GM19193 (cell line): ENCODE data around the gene KPNA1.

Experiments
- POLR2A ChIP-seq: IDR thresholded peaks from 4 replicates; pipeline ENCODE4 v1.6.1; 2011; ENCODE audit not compliant: insufficient read depth, insufficient read length; ENCODE audit errors: extremely low read depth

The KPNA1 gene

DNA sequence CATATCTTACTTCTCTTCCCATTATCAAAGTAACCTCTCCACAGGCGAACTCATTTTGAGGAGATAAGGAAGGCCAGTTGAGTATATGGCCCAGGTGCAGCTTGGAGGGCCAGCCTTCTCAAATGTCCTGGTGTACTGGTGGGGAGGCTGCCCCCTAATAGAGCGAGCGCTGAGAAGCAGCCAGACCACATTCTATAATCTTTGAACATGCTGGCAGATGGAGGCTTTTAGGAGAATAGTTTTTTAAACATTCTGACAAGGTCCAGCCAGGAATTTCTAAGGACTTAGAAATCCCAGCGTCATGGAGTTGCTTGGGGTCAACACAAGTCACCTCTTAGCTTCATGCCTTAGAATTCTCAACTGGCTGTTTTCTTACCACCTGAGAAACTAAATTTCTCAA is 104.6 kb downstream of the KPNA1 start:
- TF ChIP-seq POLR2A = no peak

DNA sequence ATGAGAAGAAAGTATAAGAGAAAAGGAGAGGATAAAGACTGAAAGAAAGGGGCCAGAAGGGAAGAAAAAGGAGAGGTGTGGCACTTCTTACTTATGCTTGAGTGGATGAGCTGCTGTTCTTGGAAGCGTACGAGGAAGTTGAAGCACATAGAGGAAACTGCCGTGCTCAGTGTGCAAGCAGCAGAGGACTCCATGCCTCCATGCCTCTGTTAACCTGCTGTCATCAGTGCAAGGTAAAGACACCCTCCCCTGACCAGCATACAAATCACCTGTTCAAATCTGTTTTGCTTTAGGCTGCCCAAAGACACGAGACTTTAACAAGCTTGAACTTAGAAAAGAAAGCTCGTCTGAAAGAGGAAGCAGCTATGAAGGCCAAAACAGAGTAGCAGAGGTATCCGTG is 105.3 kb downstream of the KPNA1 start:
- no peak for TF ChIP-seq POLR2A

DNA sequence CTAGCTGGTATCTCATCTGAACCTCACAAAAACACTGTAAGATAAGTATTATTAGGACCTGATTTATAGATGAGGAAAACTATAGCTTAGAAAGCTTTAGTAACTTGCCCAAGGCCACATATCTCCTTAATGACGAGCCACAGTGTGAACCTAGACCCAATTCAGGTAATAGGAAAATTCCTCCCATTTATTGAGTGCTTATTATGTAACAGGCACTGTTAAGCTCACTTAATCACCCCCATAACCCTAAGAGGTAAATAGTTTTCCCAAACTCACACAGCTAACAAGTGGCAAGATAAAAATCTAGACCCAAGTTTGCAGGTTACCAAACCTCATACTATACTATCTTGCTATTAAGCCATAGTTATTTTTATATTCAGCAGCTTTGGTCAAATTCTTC is 106.8 kb downstream of the KPNA1 start:
- no peak for TF ChIP-seq POLR2A

DNA sequence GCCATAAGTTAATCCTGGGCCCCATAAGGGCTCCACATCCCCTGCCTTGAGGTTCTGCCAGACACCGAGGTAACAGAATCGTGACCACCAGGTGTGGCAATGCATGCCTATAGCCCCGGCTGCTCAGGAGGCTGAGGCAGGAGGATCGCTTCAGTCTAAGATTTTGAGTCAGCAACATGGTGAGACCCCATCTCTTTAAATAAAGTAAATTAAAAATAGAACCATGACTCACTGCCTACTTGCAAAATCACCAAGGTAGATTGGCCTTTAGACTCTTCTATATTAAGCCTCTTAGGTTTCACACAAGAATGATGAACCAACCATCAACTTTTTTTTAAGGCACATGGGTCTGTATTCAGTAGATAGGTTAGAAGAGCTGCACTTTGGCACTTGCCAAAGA is 108.5 kb downstream of the KPNA1 start:
- TF ChIP-seq POLR2A = no peak

DNA sequence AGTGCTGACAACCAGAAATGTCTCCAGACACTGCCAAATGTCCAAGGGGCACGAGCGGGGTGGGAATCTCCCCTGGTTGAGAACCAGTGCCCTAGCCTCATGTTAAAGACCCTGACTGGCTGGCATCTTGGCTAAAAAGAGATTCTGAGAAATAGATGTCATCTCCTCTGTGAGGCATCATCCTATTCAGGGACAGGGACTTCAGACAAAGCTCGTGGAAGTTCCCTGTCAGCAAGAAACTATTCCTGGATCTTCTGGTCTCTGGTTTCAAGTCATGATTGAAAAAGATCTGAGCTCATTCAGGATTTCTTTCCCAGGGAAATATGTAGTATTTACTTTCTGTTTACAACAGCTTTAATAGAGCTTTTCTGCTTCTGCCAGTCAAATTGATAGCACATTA is 109.7 kb downstream of the KPNA1 start:
- no peak for TF ChIP-seq POLR2A

DNA sequence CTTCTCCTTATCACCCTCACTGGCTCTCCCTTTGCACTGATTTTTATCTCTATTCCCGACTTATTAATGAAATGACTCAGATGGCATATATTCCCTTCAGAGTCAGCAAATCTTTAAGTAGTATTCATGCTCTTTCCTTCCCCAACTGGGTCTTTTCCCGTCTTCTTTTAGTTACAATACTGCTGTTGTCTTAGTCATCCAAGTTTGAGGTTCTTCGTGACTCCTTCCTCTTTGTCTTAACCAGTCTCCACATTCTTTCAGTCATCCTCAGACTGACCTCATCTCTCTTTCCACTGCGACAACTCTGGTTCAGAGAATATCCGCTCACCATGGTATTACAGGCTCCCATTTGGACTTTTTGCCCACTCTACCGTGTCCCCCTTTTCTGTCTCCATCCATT is 111.2 kb downstream of the KPNA1 start:
- TF ChIP-seq POLR2A = no peak

DNA sequence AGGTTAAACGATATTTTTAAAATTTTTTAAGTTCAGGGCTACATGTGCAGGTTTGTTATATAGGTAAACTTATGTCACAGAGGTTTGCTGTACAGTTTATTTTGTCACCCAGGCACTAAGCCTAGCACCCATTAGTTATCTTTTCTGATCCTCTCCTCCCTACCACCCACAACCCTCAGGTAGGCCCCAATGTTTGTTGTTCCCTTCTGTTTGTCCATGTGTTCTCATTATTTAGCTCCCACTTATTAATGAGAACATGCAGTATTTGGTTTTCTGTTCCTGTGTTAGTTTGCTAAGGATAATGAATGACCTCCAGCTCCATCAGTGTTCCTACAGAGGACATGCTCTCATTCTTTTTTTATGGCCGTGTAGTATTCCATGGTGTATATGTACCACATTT is 115.8 kb downstream of the KPNA1 start:
- no peak for TF ChIP-seq POLR2A

DNA sequence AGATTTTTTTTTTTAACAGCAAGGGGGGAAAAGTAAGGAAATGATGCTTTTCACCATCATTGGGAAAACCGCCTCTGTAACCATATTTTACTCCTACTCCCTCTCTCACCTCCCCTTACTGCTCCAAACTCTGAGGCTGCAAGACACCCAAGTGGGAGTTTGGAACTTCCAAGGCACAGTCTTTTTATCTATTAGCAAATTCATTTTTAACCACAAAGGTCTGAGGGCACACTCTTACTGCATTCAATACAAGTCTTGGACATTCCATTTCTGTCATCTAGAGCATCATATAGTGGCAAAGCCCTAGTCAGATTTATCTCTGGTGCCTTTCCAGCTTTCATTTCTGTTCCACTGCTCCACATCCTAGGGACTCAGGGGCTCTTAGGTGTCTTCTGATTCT is 117.5 kb downstream of the KPNA1 start:
- no peak for TF ChIP-seq POLR2A

DNA sequence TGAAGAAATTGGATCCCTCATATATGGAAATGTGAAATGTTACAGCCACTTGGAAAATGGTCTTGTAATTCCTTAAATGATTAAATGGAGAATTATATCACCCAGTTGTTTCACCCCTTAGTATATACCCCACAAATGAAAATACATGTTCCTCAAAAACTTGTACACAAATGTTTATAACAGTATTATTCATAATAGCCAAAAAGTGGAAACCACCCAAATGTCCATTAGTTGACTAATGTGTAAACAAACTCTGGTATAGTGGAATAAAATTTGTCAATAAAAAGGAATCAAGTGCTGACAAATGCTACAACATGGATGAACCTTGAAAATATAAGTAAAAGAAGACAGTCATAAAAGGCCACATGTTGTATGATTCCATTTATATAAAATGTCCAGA is 118.2 kb downstream of the KPNA1 start:
- TF ChIP-seq POLR2A = no peak

DNA sequence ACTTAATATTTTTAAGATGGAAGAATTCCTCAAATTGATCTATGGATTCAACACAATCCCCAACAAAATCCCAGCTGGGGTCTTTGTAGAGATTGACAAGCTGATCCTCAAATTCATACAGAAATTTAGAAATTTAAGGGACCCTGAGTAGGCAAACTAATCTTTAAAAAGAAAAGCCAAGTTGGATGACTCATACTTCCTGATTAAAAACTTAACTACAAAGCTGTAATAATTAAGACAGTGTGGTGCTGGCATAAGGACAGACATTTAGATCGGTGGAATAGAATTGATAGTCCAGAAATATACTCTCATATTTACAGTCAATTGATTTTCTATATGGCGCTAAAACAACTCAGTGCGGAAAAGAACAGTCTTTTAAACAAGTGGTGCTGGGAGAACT is 119.2 kb downstream of the KPNA1 start:
- no peak for TF ChIP-seq POLR2A

DNA sequence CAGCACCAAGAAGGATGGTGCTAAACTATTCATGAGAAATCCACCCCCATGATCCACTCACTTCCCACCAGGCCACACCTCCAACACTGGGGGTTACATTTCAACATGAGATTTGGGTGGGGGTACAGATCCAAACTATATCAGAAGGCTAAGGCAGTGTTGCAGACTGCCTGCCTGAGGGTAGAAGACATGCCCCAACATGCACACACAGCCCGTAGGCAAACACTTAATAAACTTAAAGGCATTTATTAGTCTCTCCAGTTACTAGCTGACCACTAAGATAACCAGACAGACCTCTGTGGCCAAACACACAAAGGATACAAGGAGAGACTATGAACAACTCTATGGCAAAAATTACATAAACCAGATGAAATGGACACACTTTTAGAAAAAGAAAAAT is 120.6 kb downstream of the KPNA1 start:
- no peak for TF ChIP-seq POLR2A

DNA sequence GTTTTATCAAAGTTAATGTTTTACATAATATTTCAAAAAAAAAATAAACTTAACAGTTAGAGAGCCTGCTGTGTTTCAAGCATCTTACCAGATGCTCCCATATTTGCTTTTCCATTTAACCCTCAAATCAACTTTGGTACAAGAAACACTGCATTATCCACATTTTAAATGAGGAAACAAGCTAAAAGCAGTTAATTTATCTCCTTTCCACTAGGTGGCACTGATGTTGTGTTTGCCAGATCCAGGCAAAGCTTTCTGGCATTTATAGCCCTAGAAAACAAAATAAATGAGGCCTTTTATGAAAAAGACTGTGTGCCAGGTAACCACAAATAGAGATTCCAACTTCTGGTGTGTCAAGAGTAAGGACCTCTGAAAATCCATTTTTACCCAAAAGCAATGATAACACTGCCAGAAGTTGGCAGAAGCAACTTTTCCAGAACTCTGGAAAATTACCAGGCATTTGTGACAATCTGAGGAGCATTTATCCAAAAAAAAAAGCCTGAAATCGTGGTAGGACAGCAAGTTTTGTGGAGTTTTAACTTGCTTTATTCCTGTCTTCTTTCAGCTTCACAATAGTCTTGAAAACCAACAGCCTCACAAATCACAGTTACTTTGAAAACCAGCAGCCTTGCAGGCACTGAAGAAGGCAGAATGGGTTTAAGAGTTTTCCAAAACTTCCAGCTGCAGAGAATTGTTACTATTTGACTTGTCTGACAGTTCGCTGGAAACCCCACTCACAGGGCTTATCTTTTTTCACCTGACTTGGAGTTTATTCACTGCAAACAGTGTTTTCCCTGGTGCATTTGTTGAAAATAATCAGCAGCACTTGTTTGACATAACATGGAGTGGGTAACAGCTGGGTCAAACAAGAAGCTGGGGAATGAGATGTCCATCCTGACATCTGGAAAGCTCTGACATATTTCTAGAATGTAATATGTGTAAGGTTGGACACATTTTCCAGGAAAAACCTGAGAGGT is 121.6 kb downstream of the KPNA1 start:
- no peak for TF ChIP-seq POLR2A

DNA sequence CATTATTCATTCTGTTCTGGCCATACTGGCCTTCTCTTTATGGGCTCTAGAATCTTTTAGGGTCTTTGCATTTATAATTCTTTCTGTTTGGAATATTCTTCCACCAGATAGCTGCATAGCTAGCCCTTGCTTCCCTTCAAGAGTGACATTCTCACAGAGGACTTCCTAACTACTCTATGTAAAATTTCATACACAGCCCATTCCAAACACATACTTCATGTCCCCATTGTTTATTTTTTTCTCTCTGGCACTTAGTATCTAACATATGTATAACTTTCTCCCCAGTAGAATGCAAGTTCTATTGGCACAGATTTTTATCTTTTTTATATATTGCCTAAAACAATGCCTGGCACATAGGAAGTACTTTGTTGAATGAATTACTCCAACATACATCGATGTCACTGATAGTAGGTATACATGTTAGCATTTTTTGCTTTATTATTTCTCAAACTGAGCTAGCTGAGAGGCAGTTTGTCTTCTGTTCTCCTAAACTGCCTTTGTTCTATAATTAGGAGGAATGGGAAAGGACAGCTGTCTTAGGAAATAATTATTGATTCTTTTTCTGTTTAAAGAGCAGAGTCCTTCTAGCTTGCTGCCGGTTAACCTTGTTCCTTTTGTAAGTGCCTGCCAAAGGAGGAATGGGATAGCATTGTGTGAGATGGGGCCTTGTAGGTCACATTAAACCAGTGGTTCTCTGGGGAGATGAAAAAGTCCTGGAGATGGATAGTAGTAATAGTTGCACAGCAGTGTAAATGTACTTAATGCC is 122.9 kb downstream of the KPNA1 start:
- TF ChIP-seq POLR2A = no peak

DNA sequence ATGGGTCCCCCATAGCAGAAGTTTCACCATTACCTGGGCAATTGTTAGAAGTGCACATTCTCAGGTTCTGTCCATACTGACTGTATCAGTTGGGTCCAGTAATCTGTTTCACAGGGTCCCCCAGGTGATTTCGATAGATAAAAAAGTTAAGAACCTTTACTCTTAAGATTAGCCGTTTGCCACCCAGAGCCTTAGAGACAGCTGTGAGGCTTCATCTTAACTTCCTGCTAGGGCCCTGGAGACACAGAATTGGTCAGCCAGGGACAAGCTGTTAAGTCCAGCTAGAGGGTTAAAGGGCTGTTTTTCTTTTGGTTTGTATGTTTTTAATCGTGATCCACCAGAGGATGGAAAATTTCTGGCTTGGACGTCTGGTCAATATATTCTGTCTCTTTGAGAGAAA is 124.1 kb downstream of the KPNA1 start:
- TF ChIP-seq POLR2A = no peak

DNA sequence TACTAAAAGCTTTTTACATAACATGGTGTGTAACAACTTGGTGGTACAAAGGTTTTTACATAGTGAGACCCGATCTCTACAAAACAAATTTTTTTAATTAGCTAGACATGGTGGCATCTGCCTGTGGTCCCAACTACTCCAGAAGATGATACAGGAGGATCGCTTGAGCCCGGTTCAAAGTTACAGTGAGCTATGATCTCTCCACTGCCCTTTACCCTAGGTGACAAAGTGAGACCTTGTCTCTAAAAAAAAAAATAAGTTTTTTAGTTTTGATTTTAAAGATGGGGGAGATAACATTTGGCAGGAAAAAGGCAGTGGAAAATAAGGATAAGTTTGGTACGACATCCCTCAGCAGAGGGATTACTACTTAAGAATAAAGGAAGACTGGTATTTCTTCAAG is 124.8 kb downstream of the KPNA1 start:
- TF ChIP-seq POLR2A = no peak

DNA sequence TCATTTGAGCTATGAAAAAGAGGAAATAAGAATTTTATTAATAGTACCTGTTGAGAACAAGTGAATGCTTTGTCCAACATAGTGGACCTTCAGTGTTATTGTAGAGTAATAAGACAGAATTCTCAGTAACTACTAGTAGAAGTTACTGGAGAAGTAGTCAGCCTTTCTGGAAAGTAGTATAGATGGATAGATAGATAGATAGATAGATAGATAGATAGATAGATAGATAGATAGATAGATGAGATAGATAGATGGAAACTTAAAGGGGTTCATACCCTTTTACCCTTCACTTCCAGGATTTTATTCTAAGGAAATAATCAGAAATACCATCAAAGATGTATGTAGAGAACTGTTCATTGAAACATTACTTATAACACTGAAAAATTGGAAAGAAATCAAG is 125.5 kb downstream of the KPNA1 start:
- no peak for TF ChIP-seq POLR2A
